IPS DF 6.9 (cell line): ENCODE measurements around the gene FGF18.

ENCODE experiments used
- DNase-seq: peaks from one replicate; pipeline ENCODE4 v3.0.0-alpha.2; 2013; ENCODE audit warnings: low read depth, low spot score
- H3K27ac ChIP-seq: one replicate; pipeline ENCODE4 v1.5.1; 2013; ENCODE audit warnings: low read length, control low read depth
- H3K27me3 ChIP-seq: 2 replicates; pipeline ENCODE4 v1.6.1; 2013; ENCODE audit warnings: mild to moderate bottlenecking, low read length; ENCODE audit not compliant: control insufficient read depth, insufficient read depth
- H3K36me3 ChIP-seq: 2 replicates; pipeline ENCODE4 v1.6.1; 2013; ENCODE audit warnings: low read length; ENCODE audit not compliant: control insufficient read depth, insufficient read depth
- H3K4me1 ChIP-seq: 2 replicates; pipeline ENCODE4 v1.6.1; 2013; ENCODE audit warnings: low read length; ENCODE audit not compliant: control insufficient read depth, insufficient read depth
- H3K4me3 ChIP-seq: 2 replicates; pipeline ENCODE4 v1.5.1; 2013; ENCODE audit warnings: mild to moderate bottlenecking, low read length
- H3K9me3 ChIP-seq: 2 replicates; pipeline ENCODE4 v1.6.1; 2013; ENCODE audit warnings: low read length, inconsistent platforms; ENCODE audit not compliant: control insufficient read depth, insufficient read depth
- WGBS: extraction: QIAGEN DNeasy Blood & Tissue Kit; methylation state at CpG from one replicate; pipeline ENCODE4 v1.1.7; 2013; ENCODE audit warnings: mixed read lengths, missing lambda C conversion rate; ENCODE audit not compliant: insufficient read length, insufficient coverage; 5-methylcytosine and 5-hydroxymethylcytosine counted together

Gene FGF18

GRCh38 chr5:171483551-171484135 is 64.2 kb downstream of the FGF18 start:
- no peaks in the 10 kb centered on the region for H3K4me1 ChIP-seq
- no peaks in the 10 kb centered on the region for H3K36me3 ChIP-seq
- no peaks in the 10 kb centered on the region for H3K9me3 ChIP-seq
- no peak for DNase-seq
- H3K4me3 ChIP-seq = no peak overlapping the region
- H3K27ac ChIP-seq = no peak overlapping the region
- WGBS = no CpG with 5 or more reads among the region's 21 CpGs
- H3K27me3 ChIP-seq = no peaks in the 10 kb centered on the region

DNA sequence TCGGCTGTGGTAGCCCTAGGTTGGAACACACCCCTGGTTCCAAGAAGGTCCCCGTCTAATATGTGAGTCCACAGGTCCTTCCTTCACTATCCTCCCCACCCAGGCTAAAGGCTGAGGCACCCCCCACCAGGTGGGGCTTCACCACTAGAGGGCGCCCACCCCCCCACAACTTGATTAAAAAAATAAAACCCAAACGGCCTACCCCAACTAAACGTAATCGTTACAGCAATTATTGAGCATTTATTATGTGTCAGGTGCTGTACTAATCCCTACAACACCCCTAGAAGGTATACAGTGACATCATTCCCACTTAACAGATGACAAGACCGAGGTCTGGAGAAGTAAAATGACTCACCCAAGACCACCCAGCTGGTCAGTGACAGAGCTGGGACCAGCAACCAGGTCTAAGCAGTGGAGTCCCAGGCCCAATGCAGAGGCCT is 65.0 kb downstream of the FGF18 start:
- H3K27me3 ChIP-seq = no peaks in the 10 kb centered on the region
- no peaks in the 10 kb centered on the region for H3K36me3 ChIP-seq
- H3K27ac ChIP-seq = no peak overlapping the region
- no peak overlapping the region for H3K4me3 ChIP-seq
- DNase-seq = no peak
- no peaks in the 10 kb centered on the region for H3K9me3 ChIP-seq
- H3K4me1 ChIP-seq = no peaks in the 10 kb centered on the region; the same call in 1 of the 2 replicates
- no CpG with 5 or more reads among the region's 7 CpGs for WGBS

GRCh38 chr5:171485668-171486067 is 66.2 kb downstream of the FGF18 start:
- Histone ChIP-seq H3K4me1 (no peaks in the 10 kb centered on the region; the same call in 1 of the 2 replicates), H3K4me3 (no peak overlapping the region), H3K36me3 (no peaks in the 10 kb centered on the region), H3K9me3 (no peaks in the 10 kb centered on the region), H3K27me3 (no peaks in the 10 kb centered on the region), H3K27ac (no peak overlapping the region)
- no peak for DNase-seq
- WGBS = no CpG with 5 or more reads among the region's 4 CpGs

DNA sequence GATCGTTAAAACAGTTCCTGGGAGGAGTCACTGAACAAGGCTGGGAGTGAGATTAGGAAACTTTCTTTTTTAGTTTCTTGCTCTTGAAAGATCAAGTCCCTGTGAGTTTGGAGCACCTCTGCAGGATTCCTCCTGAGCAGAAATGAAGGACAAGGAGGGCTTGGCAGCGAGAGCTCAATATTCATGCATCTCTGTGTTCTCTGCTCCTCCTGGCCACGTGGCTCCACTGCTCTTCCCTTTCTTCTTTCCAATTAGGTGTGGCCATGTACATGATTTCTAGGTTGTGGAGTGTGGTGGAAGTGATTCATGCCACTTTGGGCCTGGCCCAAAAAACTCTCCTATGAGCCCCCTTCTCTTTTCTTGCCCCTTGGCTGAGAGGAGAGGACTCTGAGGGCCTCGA is 67.2 kb downstream of the FGF18 start:
- Histone ChIP-seq H3K27me3 (no peaks in the 10 kb centered on the region), H3K36me3 (no peaks in the 10 kb centered on the region), H3K4me1 (no peaks in the 10 kb centered on the region; the same call in 1 of the 2 replicates), H3K9me3 (no peaks in the 10 kb centered on the region), H3K27ac (no peak overlapping the region), H3K4me3 (no peak overlapping the region)
- WGBS = no CpG with 5 or more reads among the region's 4 CpGs
- DNase-seq = no peak

DNA sequence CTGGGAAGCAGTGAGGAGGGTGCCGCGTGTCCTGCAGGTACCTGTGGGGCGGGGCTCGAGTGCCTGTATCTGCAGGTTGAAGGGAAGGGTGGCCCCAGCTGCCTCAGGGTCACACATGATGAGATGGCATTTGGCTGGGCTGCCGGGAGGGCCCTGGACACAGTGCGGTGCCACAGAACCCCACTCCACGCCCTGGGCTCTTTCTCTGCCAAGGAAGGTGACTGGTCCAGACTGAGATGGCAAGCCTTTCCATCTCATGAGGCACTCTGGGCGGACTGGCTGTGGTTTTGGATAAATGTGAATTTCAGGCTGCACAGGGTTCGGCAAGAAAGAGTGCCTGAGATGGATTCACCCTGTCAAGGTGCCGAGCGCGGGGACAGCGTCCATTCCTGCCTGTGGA is 69.4 kb downstream of the FGF18 start:
- Histone ChIP-seq H3K27me3 (no peaks in the 10 kb centered on the region), H3K4me3 (no peak overlapping the region), H3K36me3 (no peaks in the 10 kb centered on the region), H3K4me1 (no peaks in the 10 kb centered on the region; the same call in none of the 2 replicates), H3K9me3 (no peaks in the 10 kb centered on the region), H3K27ac (no peak overlapping the region)
- no CpG with 5 or more reads among the region's 13 CpGs for WGBS
- DNase-seq = no peak

DNA sequence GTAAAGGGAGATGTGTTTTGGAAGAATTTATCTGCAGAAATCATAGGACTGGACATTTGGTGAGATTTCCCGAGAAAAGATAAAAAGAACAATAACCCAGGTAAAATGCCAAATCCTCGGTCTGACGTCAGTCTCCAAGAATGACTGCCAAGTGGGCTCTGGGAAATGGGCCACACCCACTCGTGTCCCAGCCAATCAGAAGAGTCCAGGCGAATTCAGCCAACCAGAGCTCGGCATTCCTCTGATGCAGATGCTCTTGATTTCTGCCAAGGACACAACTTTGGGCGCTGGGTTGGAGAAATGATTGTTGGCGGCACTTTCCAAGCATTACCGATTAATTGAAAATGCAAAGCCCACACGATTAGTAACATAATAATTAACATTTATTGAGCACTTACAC is 73.3 kb downstream of the FGF18 start:
- Histone ChIP-seq H3K4me3 (no peak overlapping the region), H3K27me3 (no peaks in the 10 kb centered on the region), H3K36me3 (no peaks in the 10 kb centered on the region), H3K9me3 (no peaks in the 10 kb centered on the region), H3K27ac (no peak overlapping the region), H3K4me1 (peaks cover 2% of the 10 kb centered on the region)
- no peak for DNase-seq
- WGBS = no CpG with 5 or more reads among the region's 10 CpGs

- H3K4me3 ChIP-seq = no peak overlapping the region
- H3K4me1 ChIP-seq = peaks cover 2% of the 10 kb centered on the region
- H3K9me3 ChIP-seq = no peaks in the 10 kb centered on the region
- no peak for DNase-seq
- H3K27me3 ChIP-seq = no peaks in the 10 kb centered on the region
- no peaks in the 10 kb centered on the region for H3K36me3 ChIP-seq
- no peak overlapping the region for H3K27ac ChIP-seq
- WGBS = no CpG with 5 or more reads among the region's 14 CpGs
Measured at GRCh38 chr5:171493646-171494393, 74.4 kb downstream of the FGF18 start.

DNA sequence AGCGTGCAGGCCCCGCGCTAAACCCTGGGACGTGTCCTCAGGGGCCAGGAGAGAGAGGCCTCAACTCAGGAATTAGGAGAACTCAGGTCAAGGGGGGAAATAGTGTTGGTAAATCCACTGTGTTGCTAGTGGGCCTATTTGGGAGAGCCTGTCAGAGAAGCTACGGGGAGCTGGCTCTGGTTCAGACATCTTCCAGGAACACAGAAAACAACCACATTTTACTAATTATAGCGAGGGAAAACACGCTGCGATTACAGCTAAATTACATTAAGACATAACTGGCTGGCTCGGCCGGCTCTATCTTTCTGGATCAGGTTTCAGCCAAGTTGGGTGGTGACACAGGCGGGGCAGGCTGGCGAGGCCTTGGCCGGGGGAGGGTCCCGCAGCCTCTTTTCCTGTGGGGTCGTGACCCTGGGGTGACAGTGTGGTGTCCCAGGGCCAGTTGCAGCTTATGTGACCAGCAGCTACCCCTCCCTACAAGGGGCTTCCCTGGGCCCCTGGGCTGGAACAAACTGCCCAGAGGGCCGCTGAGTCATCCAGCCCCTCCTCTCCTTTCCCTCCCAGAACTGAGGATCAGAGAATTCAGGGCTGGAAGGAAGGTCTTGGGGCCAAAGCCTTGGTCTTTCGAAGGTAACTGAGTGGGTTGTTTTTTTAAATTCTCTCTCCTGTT is 75.1 kb downstream of the FGF18 start:
- DNase-seq = no peak
- H3K4me1 ChIP-seq = peaks cover 2% of the 10 kb centered on the region
- H3K27ac ChIP-seq = no peak overlapping the region
- no peak overlapping the region for H3K4me3 ChIP-seq
- H3K36me3 ChIP-seq = no peaks in the 10 kb centered on the region
- no peaks in the 10 kb centered on the region for H3K27me3 ChIP-seq
- no peaks in the 10 kb centered on the region for H3K9me3 ChIP-seq
- no CpG with 5 or more reads among the region's 17 CpGs for WGBS

DNA sequence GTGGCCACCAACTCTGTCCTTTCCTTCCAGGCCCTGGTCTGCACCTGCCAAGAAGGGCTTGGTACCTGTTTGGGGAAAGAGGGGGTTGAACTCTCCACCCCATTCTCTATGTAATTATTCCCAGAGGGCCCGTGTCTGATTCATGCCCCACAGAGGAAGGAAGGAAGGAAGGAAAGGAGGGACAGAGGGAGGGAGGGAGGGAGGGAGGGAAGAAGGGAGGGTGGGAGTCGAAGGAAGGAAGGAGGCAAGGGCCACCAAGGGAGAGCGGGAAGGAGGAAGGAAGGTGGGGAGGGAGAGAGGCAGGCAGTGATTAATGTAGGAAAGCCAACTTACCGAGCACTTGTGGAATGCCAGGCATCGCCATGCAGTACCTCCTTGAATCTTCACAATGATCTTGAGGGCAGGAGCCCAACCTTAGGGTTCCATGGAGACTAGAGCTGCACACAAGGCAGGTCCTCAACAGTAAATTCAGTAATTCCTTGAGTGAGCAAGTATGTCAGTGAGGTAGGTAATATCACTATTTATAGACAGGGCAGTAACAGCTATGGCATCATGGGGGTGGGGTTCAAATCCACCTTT is 75.8 kb downstream of the FGF18 start:
- H3K27ac ChIP-seq = no peak overlapping the region
- peaks cover 2% of the 10 kb centered on the region for H3K4me1 ChIP-seq
- no peaks in the 10 kb centered on the region for H3K27me3 ChIP-seq
- H3K9me3 ChIP-seq = no peaks in the 10 kb centered on the region
- no peak overlapping the region for H3K4me3 ChIP-seq
- no CpG with 5 or more reads among the region's 5 CpGs for WGBS
- no peak for DNase-seq
- H3K36me3 ChIP-seq = no peaks in the 10 kb centered on the region

DNA sequence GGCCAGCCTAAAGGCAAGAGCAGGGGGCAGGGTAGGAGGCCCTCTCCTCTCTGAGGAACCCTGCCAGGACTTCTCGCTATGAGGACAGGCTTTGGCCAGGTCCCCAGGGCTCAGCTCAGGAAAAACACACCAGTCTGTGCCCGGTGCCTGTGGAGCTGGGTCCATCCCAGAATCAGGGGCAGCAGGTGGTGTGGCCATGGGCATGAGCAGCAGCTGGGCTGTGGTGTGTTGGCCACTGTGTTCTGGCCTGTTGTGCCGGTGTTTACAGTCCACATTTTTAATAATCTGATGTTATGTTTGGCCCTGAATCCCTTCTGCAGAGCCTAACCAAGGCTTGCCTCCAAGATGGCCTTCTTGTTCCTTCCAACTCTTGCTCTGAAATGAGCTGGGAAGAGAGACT is 77.0 kb downstream of the FGF18 start:
- Histone ChIP-seq H3K27ac (no peak overlapping the region), H3K9me3 (no peaks in the 10 kb centered on the region), H3K4me1 (peaks cover 2% of the 10 kb centered on the region), H3K4me3 (no peak overlapping the region), H3K27me3 (no peaks in the 10 kb centered on the region), H3K36me3 (no peaks in the 10 kb centered on the region)
- WGBS = no CpG with 5 or more reads among the region's 3 CpGs
- DNase-seq = no peak
